NCI-H2171 treated with DMSO at 0.1 percent for 48 hours (cell line): Measurements from ENCODE around the gene MSANTD1.
"Not testable (repeated sequence)": the region's sequence is repeated elsewhere in the genome, so short reads cannot be mapped to it uniquely, and the experiment has no call there.

Experiments used
- DNase-seq: peaks from one replicate; lab custom pipeline; 2025; lab: John Stamatoyannopoulos, UW

Gene MSANTD1

DNA sequence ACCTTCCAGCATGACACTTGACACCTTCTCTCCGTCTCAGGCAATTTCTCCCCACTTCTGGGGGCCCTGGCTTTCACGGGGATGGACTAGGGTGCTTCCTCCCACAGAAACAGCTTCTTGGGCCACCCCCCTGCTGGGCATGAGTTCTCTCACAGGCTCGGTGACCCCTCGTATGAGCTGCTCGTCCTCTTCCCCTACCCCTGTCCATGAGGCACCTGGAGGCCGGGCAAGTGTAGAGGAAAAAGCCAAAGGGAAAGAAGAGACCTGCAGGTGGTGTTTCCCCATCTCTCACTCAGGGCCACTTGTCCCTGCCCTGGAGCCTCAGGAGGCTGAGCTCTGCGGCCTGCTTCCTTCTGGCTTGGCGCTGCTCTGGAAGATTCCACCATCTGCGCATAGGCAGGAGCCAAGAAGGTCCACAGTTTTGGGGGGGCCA lies 41.9 kb downstream of the MSANTD1 start:
- DNase-seq: no peak

- DNase-seq: no peak
Observed at GRCh38 chr4:3291411-3291968, 42.5 kb downstream of the MSANTD1 start.

DNA sequence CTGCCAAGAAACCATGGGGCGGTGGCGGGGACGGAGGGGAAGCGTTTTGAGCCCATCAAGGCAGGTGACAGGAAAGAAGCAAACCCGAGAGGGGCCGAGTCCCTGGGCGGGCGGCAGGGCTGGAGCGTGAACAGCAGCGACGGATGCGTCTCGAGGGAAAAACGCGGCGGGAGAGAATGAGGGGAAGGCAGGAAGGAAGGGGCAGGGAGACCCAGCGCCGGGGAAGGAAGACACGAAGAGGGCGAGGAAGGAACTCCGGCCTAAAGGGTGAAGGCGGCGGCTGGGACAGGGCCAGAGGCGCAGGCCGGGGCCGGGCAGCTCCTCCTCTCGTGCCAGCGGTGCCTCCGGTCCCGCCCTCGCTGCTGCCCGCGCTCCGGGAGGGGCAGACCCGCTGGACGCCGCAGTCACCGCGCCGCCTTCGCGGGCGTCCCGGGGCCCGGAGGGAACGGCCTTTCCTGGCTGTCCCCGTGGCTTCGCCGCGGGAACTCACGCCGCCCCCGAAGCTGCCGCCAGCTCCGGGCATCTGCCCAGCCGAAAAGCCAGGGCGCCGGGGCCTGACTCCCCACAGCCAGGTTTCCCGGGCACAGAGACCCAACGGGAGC lies 43.1 kb downstream of the MSANTD1 start:
- no peak for DNase-seq

DNA sequence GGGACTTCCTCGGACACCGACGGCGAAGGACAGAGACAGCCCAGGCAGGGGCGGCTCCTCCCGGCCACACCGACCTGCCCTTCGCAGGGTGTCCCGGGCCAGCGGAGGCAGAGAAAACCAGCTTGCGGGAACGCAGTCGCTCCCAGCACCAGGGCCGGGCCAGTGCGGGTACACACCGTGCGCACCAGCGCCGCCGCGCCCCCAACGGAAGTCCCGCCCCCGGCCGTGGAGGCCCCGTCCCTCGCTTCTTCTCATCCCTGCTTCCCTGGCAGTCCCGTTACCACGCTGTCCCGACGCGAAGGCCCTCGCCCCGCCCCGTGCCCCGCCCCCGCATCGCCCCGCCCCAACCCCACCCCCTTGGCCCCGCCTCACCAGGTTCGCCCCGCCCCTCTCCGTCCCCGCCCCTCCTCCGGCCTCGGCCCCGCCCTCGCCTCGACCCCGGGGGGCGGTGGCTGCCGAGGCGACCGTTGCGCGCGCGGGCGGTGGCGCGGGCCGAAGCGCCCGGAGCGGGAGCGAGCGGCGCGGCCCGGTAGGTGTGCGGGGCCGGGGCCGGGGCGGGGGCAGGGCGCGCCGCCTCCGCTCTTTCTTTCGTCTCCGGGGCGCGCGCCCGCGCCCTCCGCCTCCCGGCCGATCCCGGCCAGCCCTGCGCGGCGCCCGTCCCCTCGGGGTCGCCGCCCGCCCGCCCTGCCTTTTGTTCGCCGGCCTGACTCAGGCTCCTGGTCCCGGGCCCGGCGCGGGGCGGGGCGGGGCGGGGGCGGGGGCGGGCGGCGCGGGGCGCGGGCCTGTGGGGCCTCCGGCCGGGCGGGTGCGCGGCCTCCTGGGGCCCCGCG lies 43.8 kb downstream of the MSANTD1 start, which contains the start of gene RGS12:
Gene RGS12 (plus strand): TSS at position 451 of the 830 bp plus-strand sequence. CDS start 23,150 bp downstream, outside the sequence.
- DNase-seq: peak; percentile 79

DNA sequence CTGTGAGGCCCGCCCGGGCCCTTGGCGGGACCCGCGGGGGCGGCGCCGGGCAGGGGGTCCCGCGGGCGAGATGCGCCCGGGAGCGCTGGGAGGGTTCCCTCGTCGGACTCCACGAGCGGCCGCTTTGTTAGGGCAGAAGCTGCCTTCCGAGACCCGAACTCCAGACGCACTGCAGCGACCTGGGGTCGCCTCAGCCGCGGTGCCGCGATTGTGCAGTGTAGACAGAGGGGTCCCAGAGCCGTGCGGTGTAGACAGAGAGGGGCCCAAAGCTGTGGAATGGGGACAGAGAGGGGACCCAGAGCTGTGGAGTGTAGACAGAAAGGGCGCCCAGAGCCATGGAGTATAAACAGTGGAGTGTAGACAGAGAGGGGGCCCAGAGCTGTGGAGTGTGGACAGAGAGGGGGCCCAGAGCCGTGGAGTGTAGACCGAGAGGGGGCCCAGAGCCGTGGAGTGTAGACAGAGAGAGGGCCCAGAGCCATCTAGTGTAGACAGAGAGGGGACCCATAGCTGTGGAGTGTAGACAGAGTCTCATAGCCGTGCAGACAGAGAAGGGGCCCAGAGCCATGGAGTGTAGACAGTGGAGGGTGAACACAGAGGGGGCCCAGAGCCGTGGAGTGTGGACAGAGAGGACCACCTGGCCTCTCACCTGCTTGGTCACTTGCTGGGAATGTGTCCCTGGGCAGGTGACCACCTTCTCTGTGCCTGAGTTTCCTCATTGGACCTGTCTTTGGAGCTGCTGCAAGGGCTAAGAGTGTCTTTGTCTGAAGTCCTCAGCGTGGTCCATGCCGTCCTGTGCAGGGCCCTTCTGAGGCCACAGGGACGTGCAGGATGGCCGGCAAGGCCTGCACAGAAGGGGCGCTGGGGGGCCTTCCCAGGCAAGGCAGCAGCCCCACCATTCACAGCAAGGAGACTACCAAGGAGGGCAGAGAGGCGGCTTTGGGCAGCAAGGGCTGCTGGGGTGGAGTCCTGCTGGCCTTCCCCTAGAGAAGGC lies 44.7 kb downstream of the MSANTD1 start:
- no peak for DNase-seq

GRCh38 chr4:3294401-3295241 lies 45.7 kb downstream of the MSANTD1 start:
- no peak for DNase-seq

GRCh38 chr4:3295837-3296624 lies 47.1 kb downstream of the MSANTD1 start:
- no peak for DNase-seq

DNA sequence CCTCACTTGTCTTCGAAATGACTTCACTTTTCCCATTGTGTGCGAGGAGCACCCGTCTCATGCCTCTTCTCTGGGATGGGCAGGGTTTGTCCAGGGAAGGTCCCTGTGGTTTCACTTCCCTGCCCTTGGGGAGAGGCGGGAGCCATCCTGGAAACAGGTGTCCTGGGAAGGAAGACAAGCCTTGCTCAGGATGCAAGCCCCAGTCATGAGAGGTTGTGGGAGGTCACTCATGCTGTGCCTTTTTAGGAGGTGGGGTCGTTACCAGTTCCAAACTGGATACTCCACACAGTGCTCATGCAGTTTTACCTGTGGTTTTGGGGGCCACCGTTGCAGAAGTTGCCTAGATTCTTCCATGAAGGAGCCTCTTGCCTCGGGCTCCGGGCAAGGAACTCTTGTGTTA lies 47.7 kb downstream of the MSANTD1 start:
- DNase-seq: no peak

DNA sequence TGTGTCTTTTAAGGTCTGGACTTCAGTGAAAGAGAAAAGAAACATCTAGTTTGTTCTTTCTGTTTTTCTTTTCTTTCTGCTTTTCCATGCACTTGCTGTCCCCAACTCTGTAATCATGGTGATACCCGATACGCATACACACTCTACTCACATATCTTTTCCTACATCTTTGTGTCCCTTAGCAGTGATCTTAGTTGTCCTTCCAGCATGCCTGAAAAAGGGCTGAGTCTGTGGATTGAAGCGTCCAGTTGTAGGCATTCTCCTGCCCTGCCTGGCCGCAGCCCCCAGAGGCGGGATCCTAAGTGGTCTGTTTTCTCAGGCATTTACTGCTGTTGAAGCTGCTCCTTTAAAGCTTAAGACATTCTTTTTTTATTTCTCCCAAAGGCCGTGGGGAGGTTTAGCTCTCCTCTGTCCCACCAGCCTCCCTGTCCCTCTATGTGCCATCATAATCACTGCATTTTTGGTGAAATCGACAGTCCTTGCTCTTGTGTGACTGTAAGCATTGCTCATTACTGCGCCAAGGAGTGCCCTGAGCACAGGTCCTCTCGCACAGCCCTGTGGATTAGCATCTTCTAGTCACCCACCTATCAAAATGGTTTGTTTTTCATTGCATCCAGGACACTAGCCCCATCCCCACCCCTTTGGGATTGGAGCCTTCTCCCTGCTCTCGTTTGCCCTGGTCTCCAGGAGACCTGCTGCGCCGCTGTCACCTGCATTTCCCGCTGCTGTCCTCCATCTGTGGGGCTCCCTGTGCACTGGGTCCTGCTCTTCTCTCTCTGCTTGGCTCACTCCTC lies 48.3 kb downstream of the MSANTD1 start:
- DNase-seq: no peak

DNA sequence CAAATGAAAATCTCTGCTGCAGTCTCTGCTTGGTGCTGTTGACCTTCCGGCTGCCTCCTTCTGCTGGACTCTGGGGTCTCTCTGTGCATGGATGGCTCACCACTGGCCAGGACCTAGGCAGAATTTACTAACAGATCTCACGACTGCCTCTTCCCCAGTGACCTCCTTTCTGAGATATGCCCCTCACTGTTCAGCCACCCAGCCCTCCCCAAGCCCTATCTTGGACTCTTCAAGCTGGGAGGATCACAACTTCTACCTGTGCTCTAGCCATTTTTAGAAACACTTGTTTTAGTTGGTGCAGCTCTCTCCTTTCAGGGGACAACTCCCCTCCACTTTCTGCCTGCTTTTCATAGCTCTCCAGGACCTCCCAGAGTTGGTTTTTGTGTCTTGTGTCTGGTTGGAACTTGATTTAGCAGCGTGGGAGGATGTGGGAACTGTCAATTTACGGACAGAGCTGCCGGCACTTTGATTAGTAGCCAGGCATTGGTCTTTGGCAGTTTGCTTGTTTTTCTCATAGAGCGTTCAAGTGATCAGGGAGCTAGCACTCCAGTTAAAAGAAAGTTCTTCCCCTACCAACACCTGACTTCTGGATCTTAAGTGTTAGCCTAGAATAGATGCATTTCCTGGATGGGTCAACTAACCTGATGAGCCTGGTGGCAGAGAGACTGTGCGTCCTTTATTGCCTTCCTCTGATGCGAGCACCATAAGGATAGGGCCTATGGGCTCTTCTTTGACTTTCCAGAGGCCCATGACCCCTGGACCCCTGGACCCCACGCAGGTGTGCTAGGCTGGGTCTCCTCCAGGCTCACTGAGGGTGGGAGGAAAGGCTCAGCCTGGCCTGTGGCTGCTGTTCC lies 50.4 kb downstream of the MSANTD1 start:
- no peak for DNase-seq

- DNase-seq: no peak
Observed at GRCh38 chr4:3299976-3300671, 51.2 kb downstream of the MSANTD1 start.

- not testable (repeated sequence) for DNase-seq
Observed at GRCh38 chr4:3300882-3301281, 51.9 kb downstream of the MSANTD1 start.

GRCh38 chr4:3301450-3302172 lies 52.7 kb downstream of the MSANTD1 start:
- DNase-seq: no peak

DNA sequence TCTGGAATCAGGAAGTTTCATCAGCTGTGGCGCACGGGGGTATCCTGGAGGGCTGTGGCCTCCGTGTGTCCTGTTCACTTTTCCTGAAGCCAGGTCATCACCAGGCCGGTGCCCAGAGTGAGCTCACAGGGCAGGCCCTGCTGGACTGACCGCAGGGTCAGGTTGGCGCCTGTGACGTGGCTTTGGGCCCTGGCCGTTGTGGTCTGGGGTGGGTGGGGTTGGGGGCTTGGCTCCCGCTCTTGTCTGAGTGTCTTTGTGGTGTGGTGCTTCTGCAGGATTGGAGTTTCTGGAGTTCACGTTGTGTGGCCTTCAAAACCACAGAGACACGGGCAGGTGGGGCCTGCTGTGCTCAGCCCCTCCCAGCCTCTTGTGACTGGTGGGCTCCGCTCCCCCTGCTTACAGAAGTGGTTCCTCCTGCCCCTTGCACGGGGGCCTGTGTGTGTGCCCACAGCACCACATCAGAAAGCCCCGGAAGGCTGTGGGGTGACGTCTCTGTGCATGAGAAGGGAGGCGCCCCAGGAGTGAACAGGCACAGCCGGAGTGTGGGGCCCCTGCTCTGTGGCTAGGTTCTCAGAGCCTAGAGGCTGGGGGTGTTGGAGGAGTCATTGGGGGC lies 53.3 kb downstream of the MSANTD1 start:
- no peak for DNase-seq

DNA sequence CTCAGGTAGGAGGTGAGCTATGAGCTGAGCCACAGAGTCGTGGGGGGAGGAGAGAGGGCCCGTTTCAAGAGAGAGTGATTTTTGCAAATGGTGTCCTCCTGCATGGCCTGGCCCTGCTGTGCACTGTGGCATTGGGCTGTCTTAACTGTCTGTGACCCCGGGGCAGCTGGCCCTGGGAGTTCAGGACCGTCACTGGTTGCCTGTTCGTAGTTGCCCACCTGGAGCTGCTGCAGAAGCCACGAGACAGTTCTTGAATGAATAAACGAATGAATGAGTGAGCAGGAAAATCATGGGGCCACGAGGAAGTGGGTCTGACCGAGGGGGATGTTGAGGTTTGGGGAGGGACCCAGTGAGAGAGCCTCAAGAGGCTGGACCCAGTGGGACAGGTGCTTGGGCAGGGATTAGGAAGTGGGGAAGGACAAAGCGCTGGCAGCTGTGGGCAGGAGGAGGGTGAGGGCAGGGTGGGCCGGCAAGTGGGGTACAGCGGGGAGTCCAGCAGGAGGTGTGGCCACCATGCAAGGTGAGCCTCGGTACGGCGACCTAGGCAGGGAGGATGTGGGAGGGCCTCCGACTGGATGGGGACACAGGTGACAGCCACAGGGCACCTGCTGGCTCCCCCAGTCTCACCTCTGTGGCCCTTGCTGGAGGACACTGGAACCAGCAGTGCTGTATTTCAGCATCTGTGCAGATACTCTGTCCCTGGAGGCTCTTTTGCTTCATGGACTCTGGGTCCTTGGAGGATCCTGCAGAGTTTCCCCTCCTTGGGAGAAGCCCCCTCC lies 54.0 kb downstream of the MSANTD1 start:
- DNase-seq: no peak

GRCh38 chr4:3303565-3303824 lies 54.5 kb downstream of the MSANTD1 start:
- DNase-seq: no peak
